ENCODE measurements around the gene PCDHGB3.
"Not testable (repeated sequence)": the region's sequence is repeated elsewhere in the genome, so short reads cannot be mapped to it uniquely, and the experiment has no call there.

PCDHGB3 gene

DNA sequence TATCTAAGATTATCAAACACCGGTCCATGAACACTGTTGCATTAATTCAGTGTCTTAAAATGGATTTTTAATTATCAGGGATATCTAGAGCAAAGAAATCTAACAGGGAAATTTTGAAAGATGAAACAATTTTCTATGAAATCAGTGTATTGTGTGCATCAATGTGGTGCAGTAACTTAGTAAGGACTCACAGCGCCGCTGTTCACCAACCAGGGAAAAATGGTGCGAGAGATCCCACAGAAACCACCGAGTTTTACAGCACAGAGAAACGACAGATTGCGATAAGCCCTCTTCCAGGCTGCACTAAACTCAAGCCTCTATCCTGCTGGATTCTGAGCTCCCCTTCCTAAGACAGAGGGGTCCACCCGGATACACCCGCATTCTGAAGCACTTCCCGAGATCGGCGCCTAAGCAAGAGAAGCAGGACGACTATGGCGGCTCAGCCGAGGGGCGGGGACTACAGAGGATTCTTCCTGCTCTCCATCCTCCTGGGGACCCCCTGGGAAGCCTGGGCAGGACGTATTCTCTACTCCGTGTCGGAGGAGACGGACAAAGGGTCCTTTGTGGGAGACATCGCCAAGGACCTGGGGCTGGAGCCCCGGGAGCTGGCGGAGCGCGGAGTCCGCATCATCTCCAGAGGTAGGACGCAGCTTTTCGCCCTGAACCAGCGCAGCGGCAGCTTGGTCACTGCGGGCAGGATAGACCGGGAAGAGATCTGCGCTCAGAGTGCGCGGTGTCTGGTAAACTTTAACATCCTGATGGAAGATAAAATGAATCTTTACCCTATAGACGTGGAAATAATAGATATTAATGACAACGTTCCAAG, 12.6 kb downstream of the PCDHGB3 start, which contains the start of gene PCDHGA7:
Gene PCDHGA7, plus strand, starts transcription at position 274 of the 826 bp plus-strand sequence. Its CDS starts 158 bp downstream, at position 432.
- TF ChIP-seq, protein P1, sequence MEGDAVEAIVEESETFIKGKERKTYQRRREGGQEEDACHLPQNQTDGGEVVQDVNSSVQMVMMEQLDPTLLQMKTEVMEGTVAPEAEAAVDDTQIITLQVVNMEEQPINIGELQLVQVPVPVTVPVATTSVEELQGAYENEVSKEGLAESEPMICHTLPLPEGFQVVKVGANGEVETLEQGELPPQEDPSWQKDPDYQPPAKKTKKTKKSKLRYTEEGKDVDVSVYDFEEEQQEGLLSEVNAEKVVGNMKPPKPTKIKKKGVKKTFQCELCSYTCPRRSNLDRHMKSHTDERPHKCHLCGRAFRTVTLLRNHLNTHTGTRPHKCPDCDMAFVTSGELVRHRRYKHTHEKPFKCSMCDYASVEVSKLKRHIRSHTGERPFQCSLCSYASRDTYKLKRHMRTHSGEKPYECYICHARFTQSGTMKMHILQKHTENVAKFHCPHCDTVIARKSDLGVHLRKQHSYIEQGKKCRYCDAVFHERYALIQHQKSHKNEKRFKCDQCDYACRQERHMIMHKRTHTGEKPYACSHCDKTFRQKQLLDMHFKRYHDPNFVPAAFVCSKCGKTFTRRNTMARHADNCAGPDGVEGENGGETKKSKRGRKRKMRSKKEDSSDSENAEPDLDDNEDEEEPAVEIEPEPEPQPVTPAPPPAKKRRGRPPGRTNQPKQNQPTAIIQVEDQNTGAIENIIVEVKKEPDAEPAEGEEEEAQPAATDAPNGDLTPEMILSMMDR (IDR thresholded peaks at IDR 0.05; ENCODE audit: low read depth, low read length): peak; percentile 32
- DNase-seq (ENCODE audit: extremely low read depth, low read depth): no peak

DNA sequence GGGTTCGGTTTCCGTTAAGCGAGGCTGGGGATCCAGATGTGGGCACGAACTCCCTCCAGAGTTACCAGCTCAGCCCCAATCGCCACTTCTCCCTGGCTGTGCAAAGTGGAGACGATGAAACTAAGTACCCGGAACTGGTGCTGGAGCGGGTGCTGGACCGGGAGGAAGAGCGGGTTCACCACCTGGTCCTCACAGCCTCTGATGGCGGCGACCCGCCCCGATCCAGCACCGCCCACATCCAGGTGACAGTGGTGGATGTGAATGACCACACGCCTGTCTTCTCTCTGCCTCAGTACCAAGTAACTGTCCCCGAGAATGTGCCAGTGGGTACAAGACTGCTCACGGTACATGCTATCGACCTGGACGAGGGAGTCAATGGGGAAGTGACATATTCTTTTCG, 13.3 kb downstream of the PCDHGB3 start:
- no peak for DNase-seq (ENCODE audit: extremely low read depth, low read depth)
- TF ChIP-seq, protein P1 (IDR thresholded peaks at IDR 0.05; ENCODE audit: low read depth, low read length): no peak

DNA sequence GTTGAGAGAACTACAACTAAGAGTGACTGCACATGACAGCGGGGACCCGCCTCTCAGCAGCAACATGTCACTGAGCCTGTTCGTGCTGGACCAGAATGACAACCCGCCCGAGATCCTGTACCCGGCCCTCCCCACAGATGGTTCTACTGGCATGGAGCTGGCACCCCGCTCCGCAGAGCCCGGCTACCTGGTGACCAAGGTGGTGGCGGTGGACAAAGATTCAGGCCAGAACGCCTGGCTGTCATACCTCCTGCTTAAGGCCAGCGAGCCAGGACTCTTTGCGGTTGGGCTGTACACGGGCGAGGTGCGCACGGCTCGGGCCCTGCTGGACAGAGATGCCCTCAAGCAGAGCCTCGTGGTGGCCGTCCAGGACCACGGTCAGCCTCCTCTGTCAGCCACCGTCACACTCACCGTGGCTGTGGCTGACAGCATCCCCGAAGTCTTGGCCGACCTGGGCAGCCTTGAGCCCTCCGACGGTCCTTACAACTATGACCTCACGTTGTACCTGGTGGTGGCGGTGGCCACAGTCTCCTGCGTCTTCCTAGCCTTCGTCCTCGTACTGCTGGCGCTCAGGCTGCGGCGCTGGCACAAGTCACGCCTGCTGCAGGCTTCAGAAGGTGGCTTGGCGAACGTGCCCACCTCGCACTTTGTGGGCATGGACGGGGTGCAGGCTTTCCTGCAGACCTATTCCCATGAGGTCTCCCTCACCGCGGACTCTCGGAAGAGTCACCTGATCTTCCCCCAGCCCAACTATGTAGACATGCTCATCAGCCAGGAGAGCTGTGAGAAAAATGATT, 14.6 kb downstream of the PCDHGB3 start:
- no peak for DNase-seq (ENCODE audit: extremely low read depth, low read depth)
- TF ChIP-seq, protein P1 (IDR thresholded peaks at IDR 0.05; ENCODE audit: low read depth, low read length): no peak

DNA sequence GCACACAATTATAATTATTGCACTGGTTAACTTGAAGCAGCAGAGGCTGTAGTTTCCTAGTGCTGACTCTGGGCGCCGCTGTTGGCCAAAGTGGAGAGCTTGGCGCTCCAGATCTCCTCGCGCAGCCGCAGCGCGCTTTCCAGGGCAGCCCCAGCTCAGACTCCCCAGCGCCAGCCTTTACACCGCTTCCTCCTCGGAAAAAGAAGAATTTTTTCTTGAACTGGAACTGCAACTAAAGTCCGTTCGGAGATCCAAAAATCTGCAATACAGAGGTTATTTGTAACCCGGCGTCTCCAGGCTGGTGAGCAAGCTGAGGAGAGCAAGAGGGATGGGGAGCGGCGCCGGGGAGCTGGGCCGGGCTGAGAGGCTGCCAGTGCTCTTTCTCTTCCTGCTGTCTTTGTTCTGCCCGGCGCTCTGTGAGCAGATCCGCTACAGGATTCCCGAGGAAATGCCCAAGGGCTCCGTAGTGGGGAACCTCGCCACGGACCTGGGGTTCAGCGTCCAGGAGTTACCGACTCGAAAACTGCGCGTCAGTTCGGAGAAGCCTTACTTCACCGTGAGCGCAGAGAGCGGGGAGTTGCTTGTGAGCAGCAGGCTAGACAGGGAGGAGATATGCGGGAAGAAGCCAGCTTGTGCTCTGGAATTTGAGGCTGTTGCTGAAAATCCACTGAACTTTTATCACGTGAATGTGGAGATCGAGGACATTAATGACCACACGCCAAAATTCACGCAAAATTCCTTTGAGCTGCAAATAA, 17.7 kb downstream of the PCDHGB3 start, which contains the start of gene PCDHGB4:
Gene PCDHGB4, plus strand, starts transcription at position 142 of the 755 bp plus-strand sequence. Its CDS starts 187 bp downstream, at position 329.
- DNase-seq (ENCODE audit: extremely low read depth, low read depth): not testable (repeated sequence)
- TF ChIP-seq, protein P1 (IDR thresholded peaks at IDR 0.05; ENCODE audit: low read depth, low read length): peak; percentile 43

DNA sequence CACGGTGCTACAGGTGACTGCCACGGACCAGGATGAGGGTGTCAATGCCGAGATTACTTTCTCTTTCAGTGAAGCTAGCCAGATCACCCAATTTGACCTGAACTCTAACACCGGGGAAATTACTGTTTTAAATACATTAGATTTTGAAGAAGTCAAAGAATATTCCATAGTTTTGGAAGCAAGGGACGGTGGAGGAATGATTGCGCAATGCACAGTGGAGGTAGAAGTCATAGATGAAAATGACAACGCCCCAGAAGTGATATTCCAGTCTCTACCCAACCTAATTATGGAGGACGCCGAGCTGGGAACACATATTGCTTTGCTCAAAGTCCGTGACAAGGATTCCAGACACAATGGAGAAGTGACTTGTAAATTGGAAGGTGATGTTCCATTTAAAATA, 18.6 kb downstream of the PCDHGB3 start:
- TF ChIP-seq, protein P1 (IDR thresholded peaks at IDR 0.05; ENCODE audit: low read depth, low read length): no peak
- no peak for DNase-seq (ENCODE audit: extremely low read depth, low read depth)

DNA sequence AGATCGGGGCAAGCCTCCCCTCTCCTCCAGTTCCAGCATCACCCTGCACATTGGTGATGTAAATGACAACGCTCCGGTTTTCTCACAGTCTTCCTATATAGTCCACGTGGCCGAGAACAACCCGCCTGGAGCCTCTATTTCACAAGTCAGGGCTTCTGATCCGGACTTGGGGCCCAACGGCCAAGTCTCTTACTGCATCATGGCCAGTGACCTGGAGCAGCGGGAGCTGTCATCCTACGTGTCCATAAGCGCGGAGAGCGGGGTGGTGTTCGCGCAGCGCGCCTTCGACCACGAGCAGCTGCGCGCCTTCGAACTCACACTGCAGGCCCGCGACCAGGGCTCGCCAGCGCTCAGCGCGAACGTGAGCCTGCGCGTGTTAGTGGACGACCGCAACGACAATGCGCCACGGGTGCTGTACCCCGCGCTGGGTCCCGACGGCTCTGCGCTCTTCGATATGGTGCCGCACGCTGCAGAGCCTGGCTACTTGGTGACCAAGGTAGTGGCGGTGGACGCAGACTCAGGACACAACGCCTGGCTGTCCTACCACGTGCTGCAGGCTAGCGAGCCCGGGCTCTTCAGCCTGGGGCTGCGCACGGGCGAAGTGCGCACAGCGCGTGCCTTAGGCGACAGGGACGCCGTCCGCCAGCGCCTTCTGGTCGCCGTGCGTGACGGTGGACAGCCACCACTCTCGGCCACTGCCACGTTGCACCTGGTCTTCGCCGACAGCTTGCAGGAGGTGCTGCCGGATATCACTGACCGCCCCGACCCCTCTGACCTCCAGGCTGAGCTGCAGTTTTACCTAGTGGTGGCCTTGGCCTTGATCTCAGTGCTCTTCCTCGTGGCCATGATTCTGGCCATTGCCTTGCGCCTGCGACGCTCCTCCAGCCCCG, 19.4 kb downstream of the PCDHGB3 start:
- TF ChIP-seq, protein P1 (IDR thresholded peaks at IDR 0.05; ENCODE audit: low read depth, low read length): no peak
- no peak for DNase-seq (ENCODE audit: extremely low read depth, low read depth)

Data from AG09319 (cell line).